ENCODE data around the gene CACNA1E.

CACNA1E gene

DNA sequence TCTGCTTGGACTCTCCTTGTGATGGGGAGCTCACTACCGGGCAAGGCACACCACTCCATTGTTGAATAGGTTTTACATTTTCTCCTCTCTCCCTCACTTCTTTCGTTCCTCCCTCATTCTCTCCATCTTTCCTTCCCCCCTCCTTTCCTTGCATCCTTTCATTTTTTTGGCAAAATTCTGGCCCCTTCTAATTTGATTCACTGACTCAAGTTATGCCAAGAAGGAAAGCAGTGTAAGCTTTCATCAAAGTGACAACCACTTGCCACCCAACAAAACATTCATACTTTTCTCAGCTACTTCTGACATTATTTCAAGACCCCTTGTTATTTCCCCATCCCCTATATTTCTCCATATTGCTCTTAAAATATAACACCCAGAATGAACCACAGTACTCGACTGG lies 68.4 kb downstream of the CACNA1E start:
- Histone ChIP-seq H3K4me3 (ENCODE audit: low read length) (no peak overlapping the region), H3K9me3 (ENCODE audit: insufficient read depth, low read depth, low read length) (no peaks in the 10 kb centered on the region), H3K36me3 (ENCODE audit: insufficient read depth, low read depth, low read length) (no peaks in the 10 kb centered on the region), H3K4me1 (ENCODE audit: insufficient read depth, low read length) (peaks cover 11% of the 10 kb centered on the region; the same call in 1 of the 2 replicates), H3K27me3 (ENCODE audit: insufficient read depth, low read length) (no peaks in the 10 kb centered on the region), H3K9ac (ENCODE audit: low read depth, low read length) (no peak overlapping the region), H3K27ac (ENCODE audit: low read length) (no peak overlapping the region)

DNA sequence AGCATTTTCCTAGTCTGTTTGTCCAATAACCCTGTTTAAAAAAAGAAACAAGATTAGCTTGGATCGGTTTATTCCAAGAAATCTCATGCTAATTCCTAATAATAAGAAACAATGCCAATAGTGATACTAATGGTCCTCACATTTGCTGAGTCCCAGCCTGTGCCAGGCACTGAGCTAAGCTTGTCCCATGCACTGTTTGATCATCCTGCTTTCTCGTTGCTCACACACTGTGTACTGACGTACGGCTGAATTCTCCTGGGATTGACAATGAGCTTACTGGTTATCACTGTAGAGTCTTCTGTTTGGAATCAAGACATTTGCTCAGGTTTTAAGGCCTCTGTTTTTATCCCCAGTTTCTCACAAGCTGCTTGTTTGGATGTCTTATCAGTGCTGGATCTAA lies 71.1 kb downstream of the CACNA1E start:
- Histone ChIP-seq H3K27me3 (ENCODE audit: insufficient read depth, low read length) (peaks cover 10% of the 10 kb centered on the region; the same call in 1 of the 2 replicates), H3K36me3 (ENCODE audit: insufficient read depth, low read depth, low read length) (no peaks in the 10 kb centered on the region), H3K4me3 (ENCODE audit: low read length) (no peak overlapping the region), H3K27ac (ENCODE audit: low read length) (no peak overlapping the region), H3K9me3 (ENCODE audit: insufficient read depth, low read depth, low read length) (no peaks in the 10 kb centered on the region), H3K4me1 (ENCODE audit: insufficient read depth, low read length) (peaks cover 20% of the 10 kb centered on the region; the same call in 1 of the 2 replicates), H3K9ac (ENCODE audit: low read depth, low read length) (no peak overlapping the region)

DNA sequence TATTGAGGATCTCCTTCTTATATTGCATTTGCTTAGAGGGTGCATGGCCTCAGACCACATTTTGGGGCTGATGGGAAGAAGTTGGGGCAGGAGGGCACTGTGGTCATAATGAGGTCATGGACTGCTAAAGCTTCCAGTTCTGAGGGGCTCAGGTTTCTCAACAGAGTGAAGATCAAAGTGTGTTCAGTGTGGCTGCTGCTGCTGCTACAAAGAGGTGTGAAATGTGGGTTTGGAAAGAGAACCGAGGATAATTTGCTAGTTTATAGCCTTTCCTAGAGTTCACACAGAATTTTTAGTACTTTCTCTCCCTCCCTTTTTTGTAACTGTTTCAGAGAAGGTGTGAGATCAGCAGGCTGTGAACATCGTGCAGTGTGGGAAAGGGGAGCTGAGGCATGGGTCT lies 73.3 kb downstream of the CACNA1E start:
- no peaks in the 10 kb centered on the region for H3K36me3 ChIP-seq (ENCODE audit: insufficient read depth, low read depth, low read length)
- no peaks in the 10 kb centered on the region for H3K9me3 ChIP-seq (ENCODE audit: insufficient read depth, low read depth, low read length)
- H3K4me1 ChIP-seq (ENCODE audit: insufficient read depth, low read length), result peaks cover 20% of the 10 kb centered on the region; the same call in 1 of the 2 replicates
- H3K27ac ChIP-seq (ENCODE audit: low read length), result no peak overlapping the region
- H3K27me3 ChIP-seq (ENCODE audit: insufficient read depth, low read length), result peaks cover 10% of the 10 kb centered on the region; the same call in 1 of the 2 replicates
- no peak overlapping the region for H3K9ac ChIP-seq (ENCODE audit: low read depth, low read length)
- H3K4me3 ChIP-seq (ENCODE audit: low read length), result no peak overlapping the region

DNA sequence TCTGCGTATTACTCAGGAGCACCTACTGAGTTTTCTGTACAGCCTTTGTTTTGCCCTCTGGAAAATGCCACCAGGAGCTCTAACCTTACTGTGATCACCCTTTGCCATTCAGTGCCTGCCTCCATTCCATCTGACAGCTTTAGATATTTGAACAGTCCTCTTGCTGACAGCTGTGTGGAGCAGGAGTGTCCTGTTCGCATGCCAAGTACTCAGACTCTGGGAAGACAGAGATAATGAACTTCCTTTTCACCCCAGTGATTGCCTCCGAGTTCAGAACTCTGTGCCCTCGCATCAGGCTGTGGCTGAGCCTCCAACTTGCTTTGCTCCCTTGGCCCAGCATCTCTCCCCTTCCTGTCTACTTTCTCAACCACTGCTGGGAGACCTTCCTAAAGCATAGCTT lies 74.0 kb downstream of the CACNA1E start:
- peaks cover 10% of the 10 kb centered on the region; the same call in 1 of the 2 replicates for H3K27me3 ChIP-seq (ENCODE audit: insufficient read depth, low read length)
- no peaks in the 10 kb centered on the region for H3K36me3 ChIP-seq (ENCODE audit: insufficient read depth, low read depth, low read length)

DNA sequence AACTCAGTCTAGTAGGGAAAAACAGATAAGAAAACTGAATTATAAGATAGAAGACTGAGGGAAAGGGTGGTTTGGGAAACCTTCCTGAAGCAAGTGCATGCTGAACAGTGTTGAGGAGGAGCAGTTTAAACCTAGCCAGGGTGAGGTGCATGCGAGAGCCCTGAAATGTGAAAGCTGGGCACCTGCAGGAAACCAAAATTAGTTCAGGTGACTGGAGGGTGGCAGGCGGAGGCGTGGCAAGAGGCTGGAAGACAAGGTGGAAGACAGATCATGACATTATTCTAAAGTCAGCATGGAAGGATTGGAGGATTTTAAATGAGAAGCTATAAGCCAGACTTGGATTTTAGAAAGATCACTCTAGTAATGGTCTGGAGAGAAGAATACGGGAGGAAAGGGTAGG lies 75.1 kb downstream of the CACNA1E start:
- H3K9ac ChIP-seq (ENCODE audit: low read depth, low read length), result no peak overlapping the region
- H3K27ac ChIP-seq (ENCODE audit: low read length), result no peak overlapping the region
- H3K27me3 ChIP-seq (ENCODE audit: insufficient read depth, low read length), result peaks cover 10% of the 10 kb centered on the region; the same call in 1 of the 2 replicates
- no peaks in the 10 kb centered on the region for H3K9me3 ChIP-seq (ENCODE audit: insufficient read depth, low read depth, low read length)
- no peaks in the 10 kb centered on the region for H3K36me3 ChIP-seq (ENCODE audit: insufficient read depth, low read depth, low read length)
- peaks cover 22% of the 10 kb centered on the region; the same call in 1 of the 2 replicates for H3K4me1 ChIP-seq (ENCODE audit: insufficient read depth, low read length)
- H3K4me3 ChIP-seq (ENCODE audit: low read length), result no peak overlapping the region

More for the DNA sequence above, 74.0 kb downstream of the CACNA1E start:
- no peak overlapping the region for H3K9ac ChIP-seq (ENCODE audit: low read depth, low read length)
- H3K4me3 ChIP-seq (ENCODE audit: low read length), result no peak overlapping the region
- peaks cover 20% of the 10 kb centered on the region; the same call in 1 of the 2 replicates for H3K4me1 ChIP-seq (ENCODE audit: insufficient read depth, low read length)
- H3K27ac ChIP-seq (ENCODE audit: low read length), result no peak overlapping the region
- H3K9me3 ChIP-seq (ENCODE audit: insufficient read depth, low read depth, low read length), result no peaks in the 10 kb centered on the region

DNA sequence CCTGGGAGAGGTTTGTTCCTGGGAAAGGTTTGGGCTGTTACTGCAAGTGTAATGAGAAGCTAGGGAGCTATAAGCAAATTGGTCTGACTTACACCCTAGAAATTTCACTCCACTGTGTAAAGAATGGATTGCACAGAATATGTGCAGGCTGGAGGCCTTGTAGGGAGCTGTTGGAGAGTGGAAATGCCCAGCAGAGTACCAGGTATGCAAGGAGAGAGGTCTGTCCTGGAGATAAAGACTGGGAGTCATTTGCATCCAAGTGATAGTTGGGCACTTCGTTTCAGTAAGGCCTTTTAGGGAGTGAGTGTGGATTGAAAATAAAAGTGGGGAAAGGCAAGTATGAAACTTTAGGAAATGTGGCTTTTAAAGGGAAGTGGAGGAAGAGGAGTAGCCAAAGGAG lies 75.8 kb downstream of the CACNA1E start:
- H3K4me1 ChIP-seq (ENCODE audit: insufficient read depth, low read length), result peaks cover 22% of the 10 kb centered on the region; the same call in 1 of the 2 replicates
- H3K36me3 ChIP-seq (ENCODE audit: insufficient read depth, low read depth, low read length), result no peaks in the 10 kb centered on the region
- no peaks in the 10 kb centered on the region for H3K9me3 ChIP-seq (ENCODE audit: insufficient read depth, low read depth, low read length)
- H3K9ac ChIP-seq (ENCODE audit: low read depth, low read length), result no peak overlapping the region
- H3K27me3 ChIP-seq (ENCODE audit: insufficient read depth, low read length), result peaks cover 10% of the 10 kb centered on the region; the same call in 1 of the 2 replicates
- H3K27ac ChIP-seq (ENCODE audit: low read length), result no peak overlapping the region
- no peak overlapping the region for H3K4me3 ChIP-seq (ENCODE audit: low read length)

DNA sequence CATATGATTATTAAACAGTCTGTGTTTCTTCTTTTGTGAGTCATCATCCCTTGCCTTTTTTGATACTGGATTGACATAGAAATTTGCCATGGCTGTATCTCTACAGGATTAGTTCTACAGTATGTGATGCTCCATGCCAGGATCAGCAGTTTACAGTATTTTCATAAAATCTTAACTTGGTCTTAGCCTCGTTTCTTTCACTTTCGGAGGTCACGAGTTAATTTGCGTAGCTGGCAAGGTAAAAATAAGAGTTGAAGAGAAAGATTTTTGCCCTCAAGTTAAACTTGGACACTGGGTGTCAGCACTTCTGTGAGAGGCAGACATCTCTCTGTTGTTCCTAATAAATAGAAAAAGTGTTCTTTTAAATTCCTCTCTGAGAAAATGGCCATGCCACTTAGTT lies 79.1 kb downstream of the CACNA1E start:
- Histone ChIP-seq H3K27ac (ENCODE audit: low read length) (no peak overlapping the region), H3K4me1 (ENCODE audit: insufficient read depth, low read length) (peaks cover 10% of the 10 kb centered on the region; the same call in 1 of the 2 replicates), H3K4me3 (ENCODE audit: low read length) (no peak overlapping the region), H3K27me3 (ENCODE audit: insufficient read depth, low read length) (peaks cover 7% of the 10 kb centered on the region; the same call in 1 of the 2 replicates), H3K36me3 (ENCODE audit: insufficient read depth, low read depth, low read length) (no peaks in the 10 kb centered on the region), H3K9ac (ENCODE audit: low read depth, low read length) (no peak overlapping the region), H3K9me3 (ENCODE audit: insufficient read depth, low read depth, low read length) (no peaks in the 10 kb centered on the region)

DNA sequence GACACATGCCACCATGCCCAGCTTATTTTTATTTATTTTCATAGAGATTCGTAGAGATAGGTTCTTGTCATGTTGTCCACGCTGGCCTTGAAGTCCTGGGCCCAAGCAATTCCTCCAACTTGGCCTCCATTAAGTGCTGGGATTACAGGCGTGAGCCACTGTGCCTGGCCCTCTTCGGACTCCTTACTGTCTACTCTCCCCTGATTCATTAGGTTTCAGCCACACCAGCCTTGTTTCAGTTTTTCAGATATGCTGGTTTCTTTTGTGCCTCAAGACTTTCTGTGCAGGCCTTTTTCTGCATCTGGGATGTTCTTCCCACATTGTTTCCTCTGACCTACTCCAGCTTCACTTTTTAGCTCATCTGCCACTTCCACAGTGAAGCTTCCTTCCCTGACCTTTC lies 85.4 kb downstream of the CACNA1E start:
- Histone ChIP-seq H3K4me1 (ENCODE audit: insufficient read depth, low read length) (no peaks in the 10 kb centered on the region), H3K27me3 (ENCODE audit: insufficient read depth, low read length) (no peaks in the 10 kb centered on the region), H3K9ac (ENCODE audit: low read depth, low read length) (no peak overlapping the region), H3K36me3 (ENCODE audit: insufficient read depth, low read depth, low read length) (no peaks in the 10 kb centered on the region), H3K4me3 (ENCODE audit: low read length) (no peak overlapping the region), H3K9me3 (ENCODE audit: insufficient read depth, low read depth, low read length) (no peaks in the 10 kb centered on the region), H3K27ac (ENCODE audit: low read length) (no peak overlapping the region)

DNA sequence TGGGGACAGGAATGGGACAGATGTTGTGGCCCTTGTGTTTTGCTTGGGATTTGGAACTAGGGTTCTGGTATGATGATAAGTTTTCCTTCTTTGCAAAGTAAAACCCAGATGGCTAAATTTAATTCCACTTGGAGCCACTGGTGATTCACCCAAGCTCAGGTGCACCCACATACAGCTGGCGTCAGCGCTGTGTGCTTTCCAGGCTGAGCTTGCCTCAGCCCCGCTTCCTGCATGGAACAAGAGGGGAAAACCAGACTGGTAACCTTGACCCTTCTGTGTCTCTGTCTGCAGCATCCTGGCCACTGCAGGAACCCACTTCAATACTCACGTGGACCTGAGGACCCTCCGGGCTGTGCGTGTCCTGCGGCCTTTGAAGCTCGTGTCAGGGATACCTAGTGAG lies 94.2 kb downstream of the CACNA1E start:
- Histone ChIP-seq H3K27me3 (ENCODE audit: insufficient read depth, low read length) (no peaks in the 10 kb centered on the region), H3K4me3 (ENCODE audit: low read length) (no peak overlapping the region), H3K36me3 (ENCODE audit: insufficient read depth, low read depth, low read length) (no peaks in the 10 kb centered on the region), H3K4me1 (ENCODE audit: insufficient read depth, low read length) (no peaks in the 10 kb centered on the region; the same call in 1 of the 2 replicates), H3K9ac (ENCODE audit: low read depth, low read length) (no peak overlapping the region), H3K27ac (ENCODE audit: low read length) (no peak overlapping the region), H3K9me3 (ENCODE audit: insufficient read depth, low read depth, low read length) (no peaks in the 10 kb centered on the region)

DNA sequence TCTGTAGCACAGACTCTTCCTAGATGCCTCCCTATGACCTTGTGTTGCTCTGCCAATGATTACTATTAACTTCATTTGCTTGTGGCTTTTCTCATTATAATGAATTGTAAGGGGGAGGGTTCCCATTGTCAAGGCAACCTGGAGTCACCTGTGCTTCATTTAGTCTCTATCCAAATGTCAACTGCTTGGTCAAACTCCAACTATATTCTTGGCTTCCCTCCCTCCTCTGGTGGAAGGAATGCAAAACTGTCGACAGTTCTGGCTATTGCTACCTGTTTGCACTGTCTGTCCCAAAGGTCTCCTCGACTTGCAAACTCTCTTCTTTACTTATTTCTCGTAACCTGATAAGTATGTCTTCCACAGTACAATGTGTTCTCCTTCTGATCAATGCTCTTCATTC lies 100.3 kb downstream of the CACNA1E start:
- H3K4me3 ChIP-seq (ENCODE audit: low read length), result no peak overlapping the region
- no peaks in the 10 kb centered on the region for H3K27me3 ChIP-seq (ENCODE audit: insufficient read depth, low read length)
- peaks cover 10% of the 10 kb centered on the region; the same call in 1 of the 2 replicates for H3K4me1 ChIP-seq (ENCODE audit: insufficient read depth, low read length)
- H3K9ac ChIP-seq (ENCODE audit: low read depth, low read length), result no peak overlapping the region
- no peaks in the 10 kb centered on the region for H3K9me3 ChIP-seq (ENCODE audit: insufficient read depth, low read depth, low read length)
- no peak overlapping the region for H3K27ac ChIP-seq (ENCODE audit: low read length)
- no peaks in the 10 kb centered on the region for H3K36me3 ChIP-seq (ENCODE audit: insufficient read depth, low read depth, low read length)

DNA sequence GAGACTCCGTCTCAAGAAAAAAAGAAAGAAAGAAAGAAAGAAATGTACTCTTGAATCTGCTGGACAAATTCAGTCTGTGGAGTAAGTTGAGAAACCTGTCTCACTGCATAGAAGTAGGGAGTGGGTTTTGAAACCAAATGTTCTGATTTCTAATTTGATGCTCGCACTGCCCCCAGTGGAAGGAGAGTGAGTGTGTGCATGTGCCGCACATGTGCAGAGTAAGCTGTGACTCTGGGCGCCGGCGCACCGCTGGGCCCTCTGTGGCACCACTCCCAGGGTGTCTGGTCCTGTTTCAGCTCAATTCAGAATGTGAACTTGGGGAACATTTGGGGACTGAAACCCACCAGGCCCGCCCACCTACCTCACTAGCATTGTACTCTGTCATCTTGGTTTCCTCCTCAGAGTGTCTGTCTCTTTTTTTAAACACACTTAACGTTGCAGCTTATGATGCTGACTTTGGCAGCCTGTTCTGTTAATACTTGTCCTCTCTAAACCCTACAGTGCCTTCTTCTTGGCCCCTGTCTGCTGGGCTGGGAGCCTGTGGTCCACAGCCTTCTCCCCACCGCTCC lies 104.6 kb downstream of the CACNA1E start:
- Histone ChIP-seq H3K4me3 (ENCODE audit: low read length) (no peak overlapping the region), H3K4me1 (ENCODE audit: insufficient read depth, low read length) (peaks cover 17% of the 10 kb centered on the region; the same call in 1 of the 2 replicates), H3K36me3 (ENCODE audit: insufficient read depth, low read depth, low read length) (no peaks in the 10 kb centered on the region), H3K27ac (ENCODE audit: low read length) (no peak overlapping the region), H3K9ac (ENCODE audit: low read depth, low read length) (no peak overlapping the region), H3K27me3 (ENCODE audit: insufficient read depth, low read length) (no peaks in the 10 kb centered on the region), H3K9me3 (ENCODE audit: insufficient read depth, low read depth, low read length) (no peaks in the 10 kb centered on the region)

DNA sequence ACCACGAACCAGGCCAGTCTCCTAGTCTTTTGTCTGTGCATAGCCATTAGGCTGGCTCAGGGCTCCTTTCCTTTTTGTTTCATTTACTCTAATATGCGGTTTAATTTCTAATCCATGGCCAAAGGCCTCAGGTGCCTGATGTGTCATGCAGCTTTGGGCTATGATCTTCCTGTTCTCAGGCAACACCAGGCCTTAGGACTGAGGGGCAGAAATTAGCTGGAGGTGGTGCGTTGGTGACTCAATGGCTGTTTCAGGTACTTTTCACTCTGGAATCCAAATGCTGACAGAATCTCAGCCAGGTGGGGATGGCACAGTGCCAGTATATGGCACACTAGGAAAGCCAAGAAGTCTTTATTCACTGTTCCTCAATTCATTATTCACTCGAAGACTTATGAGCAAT lies 105.3 kb downstream of the CACNA1E start:
- H3K4me1 ChIP-seq (ENCODE audit: insufficient read depth, low read length), result peaks cover 10% of the 10 kb centered on the region; the same call in 1 of the 2 replicates
- no peak overlapping the region for H3K9ac ChIP-seq (ENCODE audit: low read depth, low read length)
- no peak overlapping the region for H3K27ac ChIP-seq (ENCODE audit: low read length)
- H3K9me3 ChIP-seq (ENCODE audit: insufficient read depth, low read depth, low read length), result no peaks in the 10 kb centered on the region
- no peaks in the 10 kb centered on the region for H3K36me3 ChIP-seq (ENCODE audit: insufficient read depth, low read depth, low read length)
- no peaks in the 10 kb centered on the region for H3K27me3 ChIP-seq (ENCODE audit: insufficient read depth, low read length)
- no peak overlapping the region for H3K4me3 ChIP-seq (ENCODE audit: low read length)
